GM21390 (cell line): ENCODE data around the gene HMCN2.

Experiments
- ATAC-seq: cut with Tn5 transposase; IDR thresholded peaks from one replicate; pipeline ENCODE4 v1.9.1; 2021; ENCODE audit not compliant: unreplicated experiment

HMCN2 gene

DNA sequence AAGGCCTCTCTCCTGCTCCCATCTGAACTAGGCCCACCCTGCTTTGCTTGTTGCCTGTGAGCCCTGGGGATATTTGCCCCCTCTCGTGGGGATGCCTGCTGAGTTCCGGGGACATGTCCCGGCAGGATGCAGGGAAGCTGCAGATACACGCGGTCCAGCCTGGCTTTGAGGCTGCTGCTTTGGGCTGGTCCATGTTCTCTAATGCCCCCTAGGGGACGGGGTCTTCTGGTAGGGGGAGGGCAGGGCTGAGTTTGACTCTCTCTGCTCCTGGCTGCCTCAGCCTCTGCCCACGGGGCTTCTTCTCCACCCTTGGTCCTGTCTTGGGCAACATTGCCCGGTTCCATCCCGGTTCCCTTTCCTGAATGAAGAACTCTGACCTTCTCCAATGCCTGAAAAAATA, 94.3 kb downstream of the HMCN2 start:
- ATAC-seq: no peak

- ATAC-seq: no peak
Observed at GRCh38 chr9:130360672-130361071, 95.1 kb downstream of the HMCN2 start.

- no peak for ATAC-seq
Observed at GRCh38 chr9:130361873-130362362, 96.4 kb downstream of the HMCN2 start.

DNA sequence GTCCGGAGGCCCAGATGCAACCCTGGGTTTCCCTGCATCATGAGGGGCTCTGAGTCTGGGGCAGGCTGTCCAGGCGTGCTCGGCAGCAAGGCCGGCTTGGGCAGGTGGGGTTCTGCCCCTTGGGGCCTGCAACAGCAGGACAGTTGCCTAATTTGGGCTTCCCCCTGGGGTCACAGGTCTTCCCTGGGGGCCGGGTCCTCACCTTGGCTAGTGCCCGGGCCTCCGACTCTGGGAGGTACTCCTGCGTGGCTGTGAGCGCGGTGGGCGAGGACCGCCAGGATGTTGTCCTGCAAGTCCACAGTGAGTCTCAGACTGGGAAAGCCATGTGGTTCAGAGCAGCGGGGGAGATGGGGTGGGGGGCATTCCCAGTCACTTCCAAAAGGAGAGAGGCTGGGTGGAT, 97.1 kb downstream of the HMCN2 start:
- ATAC-seq: no peak

DNA sequence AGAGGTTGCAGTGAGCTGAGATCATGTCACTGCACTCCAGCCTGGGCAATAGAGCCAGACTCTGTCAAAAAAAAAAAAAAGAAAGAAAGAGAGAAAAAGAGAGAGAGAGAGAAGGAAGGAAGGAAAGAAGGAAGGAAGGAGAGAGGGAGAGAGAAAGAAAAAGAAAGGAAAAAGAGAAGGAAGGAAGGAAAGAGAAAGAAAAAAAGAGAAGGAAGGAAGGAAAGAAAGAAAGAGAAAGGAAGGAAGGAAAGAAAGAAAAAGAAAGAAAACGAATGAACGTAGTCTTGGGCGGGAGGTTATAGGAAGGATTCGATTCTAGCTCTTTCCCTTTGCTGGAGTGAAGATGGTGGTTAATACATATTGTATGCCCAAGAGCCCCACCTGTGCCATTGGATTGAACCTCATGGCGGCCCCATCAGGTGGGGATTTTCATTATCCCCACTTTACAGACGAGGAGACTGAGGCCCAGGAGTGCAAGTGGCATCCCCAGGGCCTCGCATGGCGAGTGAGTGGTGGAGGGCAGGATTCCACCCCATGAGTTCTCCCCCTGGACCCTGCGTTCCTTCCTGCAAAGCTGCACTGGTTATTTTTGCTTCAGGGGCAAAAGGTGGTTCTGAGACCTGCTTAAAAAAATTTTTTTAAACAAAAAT, 98.3 kb downstream of the HMCN2 start:
- ATAC-seq: no peak

GRCh38 chr9:130364619-130365322, 99.2 kb downstream of the HMCN2 start:
- no peak for ATAC-seq

DNA sequence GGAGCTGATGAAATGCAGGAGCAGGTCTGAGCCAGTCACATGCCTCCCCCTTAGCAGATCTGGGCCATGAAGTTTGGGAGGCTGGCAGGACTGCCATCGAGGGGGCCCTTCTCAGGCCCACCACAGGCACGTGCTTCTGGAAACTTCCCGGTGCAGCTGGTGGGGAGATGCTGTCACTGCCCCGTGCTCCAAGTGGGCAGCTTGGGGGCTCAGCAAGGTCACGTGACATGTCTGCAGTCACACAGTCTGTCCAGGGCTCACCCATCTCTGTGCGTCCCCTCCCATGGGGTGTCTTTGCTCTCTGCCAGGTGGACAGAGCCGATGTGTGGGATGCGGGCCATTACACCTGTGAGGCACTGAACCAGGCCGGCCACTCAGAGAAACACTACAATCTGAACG, 99.8 kb downstream of the HMCN2 start:
- no peak for ATAC-seq

DNA sequence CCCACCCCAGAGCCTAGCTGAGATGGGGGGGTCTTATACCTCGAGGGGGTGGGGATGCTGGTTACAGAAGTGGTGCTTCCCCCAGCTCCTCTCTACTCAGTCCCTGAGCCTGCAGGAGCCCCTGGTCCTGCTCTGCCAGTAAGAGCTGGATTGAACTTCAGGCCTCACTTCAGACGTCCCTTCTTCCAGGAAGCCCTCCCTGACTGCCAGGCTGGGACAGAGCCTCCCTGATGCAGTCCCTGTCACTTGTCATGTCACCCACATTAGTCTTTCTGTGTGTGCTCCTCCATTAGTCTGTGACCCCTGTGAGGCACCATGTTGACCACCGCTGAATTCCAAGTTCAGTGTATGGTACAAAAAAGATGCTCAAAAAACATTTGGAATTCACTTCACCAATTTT, 100.5 kb downstream of the HMCN2 start:
- no peak for ATAC-seq

GRCh38 chr9:130366888-130367550, 101.5 kb downstream of the HMCN2 start:
- no peak for ATAC-seq

GRCh38 chr9:130368631-130369103, 103.1 kb downstream of the HMCN2 start:
- no peak for ATAC-seq

GRCh38 chr9:130370226-130370625, 104.7 kb downstream of the HMCN2 start:
- ATAC-seq: no peak

GRCh38 chr9:130371196-130371966, 105.8 kb downstream of the HMCN2 start:
- no peak for ATAC-seq

GRCh38 chr9:130372057-130372456, 106.5 kb downstream of the HMCN2 start:
- ATAC-seq: no peak

GRCh38 chr9:130373679-130374325, 108.2 kb downstream of the HMCN2 start:
- ATAC-seq: no peak

DNA sequence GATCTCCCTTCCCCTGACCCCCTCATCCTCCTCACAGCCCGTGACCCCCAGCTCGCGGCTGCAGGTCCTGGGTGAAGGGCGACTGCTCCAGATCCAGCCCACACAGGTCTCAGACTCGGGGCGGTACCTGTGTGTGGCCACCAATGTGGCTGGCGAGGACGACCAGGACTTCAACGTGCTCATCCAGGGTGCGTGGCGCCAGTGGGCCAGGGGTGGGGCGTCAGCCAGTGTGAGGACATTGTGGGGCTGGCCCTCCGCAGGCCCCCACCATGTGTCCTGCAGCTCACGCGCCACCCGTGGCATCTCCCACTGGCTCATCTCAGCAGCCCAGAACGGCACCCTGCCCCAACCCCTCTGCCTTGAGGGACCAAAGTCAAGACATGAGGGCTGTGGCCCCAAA, 112.1 kb downstream of the HMCN2 start:
- ATAC-seq: no peak

DNA sequence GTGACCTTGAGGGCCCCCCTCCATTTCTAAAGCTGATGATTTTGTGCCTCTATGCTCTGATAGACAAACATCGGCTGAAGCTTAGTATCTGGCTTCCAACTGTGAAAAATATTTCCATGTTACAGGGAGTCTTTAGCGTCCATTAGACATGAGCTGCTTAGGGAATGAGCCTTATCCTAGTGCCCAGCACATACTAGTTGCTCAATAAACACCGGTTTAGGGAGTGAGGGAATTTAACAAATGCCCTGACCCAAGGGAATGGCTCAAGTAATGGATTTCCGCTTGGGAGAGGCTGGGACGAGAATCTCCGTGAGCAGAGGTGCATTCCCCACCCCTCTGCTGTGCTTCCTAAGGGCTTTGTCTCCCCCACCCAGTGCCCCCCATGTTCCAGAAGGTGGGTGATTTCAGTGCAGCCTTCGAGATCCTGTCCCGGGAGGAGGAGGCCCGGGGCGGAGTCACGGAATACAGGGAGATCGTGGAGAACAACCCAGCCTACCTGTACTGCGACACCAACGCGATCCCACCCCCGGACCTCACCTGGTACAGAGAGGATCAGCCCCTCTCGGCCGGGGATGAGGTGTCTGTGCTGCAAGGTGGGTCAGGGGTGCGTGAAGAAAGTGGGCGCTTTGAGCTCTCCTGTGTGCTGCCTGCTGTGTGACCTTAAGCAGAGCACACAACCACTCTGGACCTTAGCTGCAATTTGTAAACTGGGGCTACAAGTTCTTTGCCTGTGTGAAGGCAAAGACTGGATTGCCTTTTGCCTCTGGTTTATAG, 113.5 kb downstream of the HMCN2 start:
- ATAC-seq: no peak

DNA sequence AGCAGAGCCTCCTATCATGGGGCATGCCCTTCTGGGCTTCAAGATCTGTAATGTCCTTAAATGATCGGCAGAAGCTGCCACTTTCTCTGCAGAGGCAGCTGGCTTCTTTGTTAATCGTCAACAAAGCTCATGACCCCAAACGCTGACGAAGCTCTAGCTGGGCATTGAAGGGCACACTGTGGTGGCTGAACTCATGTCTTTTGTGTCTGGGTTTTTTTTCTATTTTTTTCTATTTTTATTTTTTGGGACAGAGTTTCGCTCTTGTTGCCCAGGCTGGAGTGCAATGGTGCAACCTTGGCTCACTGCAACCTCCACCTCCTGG, 114.0 kb downstream of the HMCN2 start:
- ATAC-seq: no peak

GRCh38 chr9:130380920-130381469, 115.4 kb downstream of the HMCN2 start:
- ATAC-seq: no peak

DNA sequence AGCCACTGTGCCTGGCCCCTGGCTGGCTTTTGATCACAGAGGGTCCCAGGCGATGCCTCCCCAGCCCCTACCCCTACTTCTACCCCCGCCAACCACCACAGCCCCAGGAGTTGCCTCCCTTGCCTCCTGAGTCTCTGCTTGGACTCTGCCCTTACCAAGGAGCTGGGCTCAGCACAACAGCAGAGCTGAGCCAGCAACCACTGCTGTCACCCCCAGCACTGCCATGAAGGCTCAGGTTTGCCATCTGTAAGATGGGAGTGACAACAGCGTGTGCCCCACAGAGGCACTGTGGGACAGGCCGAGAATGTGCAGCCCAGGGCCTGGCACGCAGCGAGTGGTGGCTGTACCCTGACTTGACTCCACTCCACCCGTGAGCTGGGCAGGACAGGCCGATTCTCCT, 116.1 kb downstream of the HMCN2 start:
- ATAC-seq: no peak

- no peak for ATAC-seq
Observed at GRCh38 chr9:130382096-130382495, 116.5 kb downstream of the HMCN2 start.
